Measurements from ENCODE around the gene ACKR3. TPM values are rescaled to one million over a fixed set of nuclear protein-coding genes. Genes with fewer than 3 reads are reported as not detected.

The ACKR3 gene
- total RNA-seq, 4 donors from 2014 or later: 32.4 to 88.7 (median 55.0) TPM

DNA sequence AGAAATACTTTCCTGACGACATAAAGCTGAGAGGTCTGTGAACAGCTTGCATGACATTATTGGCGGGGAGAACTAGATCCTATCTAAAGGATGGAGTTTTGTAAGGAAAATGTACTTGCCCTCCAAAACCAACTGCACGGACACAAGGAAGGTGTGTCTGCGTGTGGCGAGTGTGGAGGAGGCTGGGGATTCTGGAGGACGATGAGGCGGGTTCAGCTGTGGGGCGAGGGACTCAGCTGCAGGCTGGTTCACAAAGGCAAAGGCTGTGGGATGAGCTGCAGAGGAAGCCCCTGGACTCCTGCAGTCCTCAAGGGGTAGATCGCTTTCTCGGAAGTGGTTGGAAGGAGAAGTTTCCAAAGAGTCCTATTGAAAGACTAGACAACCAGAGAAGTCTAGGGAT is 48.2 kb downstream of the ACKR3 start:
- TF ChIP-seq EP300 (IDR thresholded peaks at IDR 0.05): no peak
- TF ChIP-seq POLR2A (IDR thresholded peaks at IDR 0.05): no peak
- TF ChIP-seq, protein P1, sequence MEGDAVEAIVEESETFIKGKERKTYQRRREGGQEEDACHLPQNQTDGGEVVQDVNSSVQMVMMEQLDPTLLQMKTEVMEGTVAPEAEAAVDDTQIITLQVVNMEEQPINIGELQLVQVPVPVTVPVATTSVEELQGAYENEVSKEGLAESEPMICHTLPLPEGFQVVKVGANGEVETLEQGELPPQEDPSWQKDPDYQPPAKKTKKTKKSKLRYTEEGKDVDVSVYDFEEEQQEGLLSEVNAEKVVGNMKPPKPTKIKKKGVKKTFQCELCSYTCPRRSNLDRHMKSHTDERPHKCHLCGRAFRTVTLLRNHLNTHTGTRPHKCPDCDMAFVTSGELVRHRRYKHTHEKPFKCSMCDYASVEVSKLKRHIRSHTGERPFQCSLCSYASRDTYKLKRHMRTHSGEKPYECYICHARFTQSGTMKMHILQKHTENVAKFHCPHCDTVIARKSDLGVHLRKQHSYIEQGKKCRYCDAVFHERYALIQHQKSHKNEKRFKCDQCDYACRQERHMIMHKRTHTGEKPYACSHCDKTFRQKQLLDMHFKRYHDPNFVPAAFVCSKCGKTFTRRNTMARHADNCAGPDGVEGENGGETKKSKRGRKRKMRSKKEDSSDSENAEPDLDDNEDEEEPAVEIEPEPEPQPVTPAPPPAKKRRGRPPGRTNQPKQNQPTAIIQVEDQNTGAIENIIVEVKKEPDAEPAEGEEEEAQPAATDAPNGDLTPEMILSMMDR (IDR thresholded peaks at IDR 0.05): no peak
- Histone ChIP-seq H3K36me3 (no peaks in the 10 kb centered on the region), H3K4me1 (no peaks in the 10 kb centered on the region), H3K9me3 (no peaks in the 10 kb centered on the region), H3K27ac (no peak overlapping the region), H3K4me3 (no peak overlapping the region), H3K27me3 (no peaks in the 10 kb centered on the region)
- no peak for DNase-seq (ENCODE audit: low spot score in 2 of 2)
- 91 to 93% methylated on average over 10 of the region's 10 CpGs for WGBS, 2 donors

DNA sequence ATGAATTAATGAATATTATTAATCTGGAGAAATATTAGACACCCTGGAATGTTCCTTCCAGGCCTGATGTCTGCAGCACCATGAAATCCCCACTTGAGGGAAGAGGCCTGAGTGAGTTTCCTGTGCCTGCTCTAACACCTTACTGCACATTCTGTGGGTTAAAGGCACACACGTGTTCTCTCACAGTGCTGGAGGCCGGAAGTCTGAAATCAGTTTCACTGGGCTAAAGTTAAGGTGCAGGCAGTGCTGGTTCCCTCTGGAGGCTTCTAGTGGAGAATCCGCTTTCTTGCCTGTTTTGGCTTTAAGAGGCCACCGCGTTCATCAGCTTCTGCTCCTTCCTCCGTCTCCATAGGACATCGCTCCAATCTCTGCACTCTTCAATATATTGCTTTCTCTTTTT is 48.7 kb downstream of the ACKR3 start:
- H3K36me3 ChIP-seq: no peaks in the 10 kb centered on the region
- H3K27ac ChIP-seq: no peak overlapping the region
- no peak for DNase-seq (ENCODE audit: low spot score in 2 of 2)
- no peaks in the 10 kb centered on the region for H3K9me3 ChIP-seq
- H3K27me3 ChIP-seq: no peaks in the 10 kb centered on the region
- H3K4me3 ChIP-seq: no peak overlapping the region
- no peak for TF ChIP-seq POLR2A (IDR thresholded peaks at IDR 0.05)
- no peak for TF ChIP-seq EP300 (IDR thresholded peaks at IDR 0.05)
- TF ChIP-seq, protein P1 (IDR thresholded peaks at IDR 0.05): no peak
- WGBS, 2 donors: 89 to 92% methylated on average over 7 of the region's 7 CpGs
- no peaks in the 10 kb centered on the region for H3K4me1 ChIP-seq

DNA sequence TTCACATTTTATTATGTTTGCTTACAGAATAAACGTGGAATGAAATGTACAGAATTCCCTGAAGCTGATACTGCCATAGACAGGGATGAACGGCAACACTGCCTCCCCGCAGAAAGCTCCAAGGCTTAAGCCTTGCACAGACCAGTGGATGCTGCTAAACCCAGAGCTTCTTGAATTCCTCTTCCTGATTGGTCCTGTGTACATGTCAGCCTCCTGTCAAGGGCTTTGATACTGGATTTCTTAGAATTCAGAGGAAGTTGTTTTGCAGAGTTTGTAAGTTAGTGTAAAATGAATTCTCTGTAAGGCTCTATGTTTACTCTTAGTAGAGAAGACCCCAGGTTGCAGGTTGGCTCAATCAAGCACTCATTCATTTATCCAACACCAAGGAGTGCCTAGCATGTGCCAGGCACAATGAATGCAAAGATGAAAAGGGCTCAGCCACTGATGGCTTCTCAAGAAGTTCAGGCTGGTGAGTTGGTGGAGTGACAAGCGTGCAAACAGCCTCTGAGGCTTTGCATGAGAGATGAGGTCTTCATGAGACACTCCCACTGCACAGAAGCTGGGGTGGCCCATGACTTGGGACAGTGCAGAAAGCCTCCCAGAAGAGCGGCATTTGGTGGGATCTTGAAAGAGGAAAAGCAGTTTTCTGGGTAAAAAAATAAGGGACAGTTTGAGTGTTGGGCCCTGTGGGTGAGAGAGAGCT is 50.4 kb downstream of the ACKR3 start:
- H3K9me3 ChIP-seq: no peaks in the 10 kb centered on the region
- H3K4me3 ChIP-seq: no peak overlapping the region
- no peaks in the 10 kb centered on the region for H3K36me3 ChIP-seq
- H3K27ac ChIP-seq: no peak overlapping the region
- H3K4me1 ChIP-seq: no peaks in the 10 kb centered on the region
- 77 to 80% methylated on average over 5 of the region's 5 CpGs for WGBS, 2 donors
- no peak for TF ChIP-seq EP300 (IDR thresholded peaks at IDR 0.05)
- TF ChIP-seq, protein P1 (IDR thresholded peaks at IDR 0.05): no peak
- no peak for TF ChIP-seq POLR2A (IDR thresholded peaks at IDR 0.05)
- H3K27me3 ChIP-seq: no peaks in the 10 kb centered on the region
- DNase-seq (ENCODE audit: low spot score in 2 of 2): no peak

DNA sequence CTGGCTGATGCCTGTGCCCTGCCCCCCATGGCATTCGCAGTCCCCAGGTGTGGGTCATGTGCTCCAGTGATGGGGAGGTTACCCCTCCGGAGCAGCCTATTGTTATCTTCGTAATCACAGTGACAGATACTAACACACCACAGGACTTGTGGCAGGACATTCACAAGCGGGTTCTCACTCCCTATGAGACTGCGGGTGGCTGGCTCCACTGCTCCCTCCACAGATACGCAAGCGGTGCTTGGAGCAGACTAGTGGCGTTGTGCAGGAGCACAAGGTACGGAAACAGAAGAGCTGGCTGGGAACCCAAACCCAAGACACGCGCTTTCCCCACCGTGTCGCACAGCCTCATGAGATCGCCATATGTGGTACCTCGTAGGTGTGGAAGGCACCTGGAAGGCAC is 52.2 kb downstream of the ACKR3 start:
- TF ChIP-seq, protein P1 (IDR thresholded peaks at IDR 0.05): no peak
- TF ChIP-seq EP300 (IDR thresholded peaks at IDR 0.05) (no peak), POLR2A (IDR thresholded peaks at IDR 0.05) (no peak)
- no peak for DNase-seq (ENCODE audit: low spot score in 2 of 2)
- no peaks in the 10 kb centered on the region for H3K9me3 ChIP-seq
- no peaks in the 10 kb centered on the region for H3K36me3 ChIP-seq
- no peak overlapping the region for H3K27ac ChIP-seq
- peaks cover 0 to 7% (median 1%) of the 10 kb centered on the region in 4 donors for H3K4me1 ChIP-seq
- H3K4me3 ChIP-seq: no peak overlapping the region
- no peaks in the 10 kb centered on the region for H3K27me3 ChIP-seq
- WGBS, 2 donors: 96 to 97% methylated on average over 15 of the region's 15 CpGs

DNA sequence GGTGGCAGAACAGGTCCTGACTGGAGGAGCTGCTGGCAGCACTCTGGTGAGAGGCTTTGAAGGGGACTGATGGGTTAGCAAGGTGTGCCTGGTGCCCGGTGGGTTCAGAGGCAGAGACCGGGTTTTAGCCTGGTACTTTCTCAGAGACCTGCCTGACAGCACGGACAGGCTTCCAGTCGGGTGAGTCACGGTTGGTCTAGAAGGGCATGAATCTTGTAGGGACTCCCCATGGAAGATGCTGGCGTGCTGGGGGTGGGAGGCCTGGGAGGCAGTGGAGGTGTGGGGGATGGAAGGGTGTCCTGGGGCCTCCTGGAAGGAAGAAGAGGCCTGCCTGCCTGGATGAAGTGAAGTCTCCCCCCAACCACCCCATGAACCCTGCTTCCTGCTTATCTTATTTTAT is 52.6 kb downstream of the ACKR3 start:
- Histone ChIP-seq H3K4me1 (peaks cover 0 to 9% (median 2%) of the 10 kb centered on the region in 4 donors), H3K9me3 (no peaks in the 10 kb centered on the region), H3K27ac (no peak overlapping the region), H3K36me3 (no peaks in the 10 kb centered on the region), H3K27me3 (no peaks in the 10 kb centered on the region), H3K4me3 (no peak overlapping the region)
- TF ChIP-seq EP300 (IDR thresholded peaks at IDR 0.05) (no peak), POLR2A (IDR thresholded peaks at IDR 0.05) (no peak)
- TF ChIP-seq, protein P1 (IDR thresholded peaks at IDR 0.05): no peak
- 94 to 97% methylated on average over 6 of the region's 6 CpGs for WGBS, 2 donors
- no peak for DNase-seq (ENCODE audit: low spot score in 2 of 2)

All from tibial nerve (tissue), 4 donors.